GM18511 (cell line): ENCODE data around the gene FIP1L1.
"Not testable (repeated sequence)": the region's sequence is repeated elsewhere in the genome, so short reads cannot be mapped to it uniquely, and the experiment has no call there.

Experiments used
- ATAC-seq: cut with Tn5 transposase; IDR thresholded peaks from one replicate; pipeline ENCODE4 v1.9.1; 2021; ENCODE audit warnings: mild to moderate bottlenecking, moderate library complexity; ENCODE audit not compliant: unreplicated experiment

FIP1L1 gene

DNA sequence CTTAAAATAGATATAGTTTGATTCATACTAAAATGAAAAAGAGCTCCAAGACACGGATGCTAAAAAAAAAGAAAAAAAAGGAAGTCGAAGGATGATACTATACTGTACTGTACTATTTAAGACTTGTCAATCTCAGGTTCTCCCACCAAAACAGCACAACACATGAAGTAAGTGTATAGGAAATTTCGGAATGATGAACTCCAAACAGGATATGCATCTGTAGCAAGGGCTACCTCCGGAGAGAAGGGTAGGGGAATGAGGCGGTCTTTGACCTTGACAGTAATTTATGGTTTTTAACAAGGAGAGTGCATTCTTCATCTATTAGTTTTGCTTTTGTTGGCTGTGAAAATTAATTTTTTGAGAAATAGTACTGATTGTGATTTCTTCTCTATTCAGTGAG lies 541 bp upstream of the FIP1L1 start:
- ATAC-seq = no peak

DNA sequence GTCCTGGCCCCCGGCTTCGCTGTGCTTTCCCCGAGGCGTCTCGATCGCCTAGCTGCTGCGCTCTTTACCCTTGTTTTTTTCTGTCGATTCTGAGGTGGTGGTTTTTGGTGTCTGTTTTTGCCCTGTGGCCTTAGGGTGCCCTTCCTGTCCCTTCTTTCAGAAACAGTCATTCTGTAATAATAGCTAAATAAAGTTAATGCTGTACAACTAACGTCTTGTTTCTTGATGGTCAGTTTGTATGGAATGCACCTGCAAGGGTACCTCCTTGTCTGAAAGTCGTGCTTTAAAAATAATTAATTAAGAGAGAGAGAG lies 686 bp downstream of the FIP1L1 start:
- peak; percentile 48 for ATAC-seq

DNA sequence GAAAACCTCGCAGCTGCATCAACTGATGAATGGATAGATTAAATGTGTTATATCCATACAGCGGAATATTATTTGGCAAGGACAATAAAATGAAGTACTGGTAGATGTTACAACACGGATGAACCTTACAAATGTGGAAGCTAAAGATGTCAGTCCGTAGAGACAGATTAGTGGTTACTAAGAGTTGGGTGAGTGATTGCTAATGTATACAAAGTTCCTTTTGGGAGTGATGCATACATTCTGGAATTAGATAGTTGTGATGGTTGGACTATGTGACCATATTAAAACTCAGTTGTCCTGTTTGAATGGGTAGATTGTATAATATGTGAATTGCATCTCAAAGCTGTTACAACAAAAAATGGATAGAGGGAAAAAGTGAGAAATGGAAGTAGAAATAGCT lies 2.8 kb downstream of the FIP1L1 start:
- ATAC-seq = no peak

DNA sequence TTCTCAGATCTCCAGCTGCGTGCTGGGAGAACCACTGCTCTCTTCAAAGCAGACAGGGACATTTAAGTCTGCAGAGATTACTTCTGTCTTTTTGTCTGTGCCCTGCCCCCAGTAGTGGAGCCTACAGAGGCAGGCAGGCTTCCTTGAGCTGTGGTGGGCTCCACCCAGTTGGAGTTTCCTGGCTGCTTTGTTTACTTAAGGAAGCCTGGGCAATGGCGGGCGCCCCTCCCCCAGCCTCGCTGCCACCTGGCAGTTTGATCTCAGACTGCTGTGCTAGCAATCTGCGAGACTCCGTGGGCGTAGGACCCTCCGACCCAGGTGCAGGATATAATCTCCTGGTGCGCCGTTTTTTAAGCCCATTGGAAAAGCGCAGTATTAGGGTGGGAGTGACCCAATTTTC lies 32.0 kb downstream of the FIP1L1 start:
- not testable (repeated sequence) for ATAC-seq

DNA sequence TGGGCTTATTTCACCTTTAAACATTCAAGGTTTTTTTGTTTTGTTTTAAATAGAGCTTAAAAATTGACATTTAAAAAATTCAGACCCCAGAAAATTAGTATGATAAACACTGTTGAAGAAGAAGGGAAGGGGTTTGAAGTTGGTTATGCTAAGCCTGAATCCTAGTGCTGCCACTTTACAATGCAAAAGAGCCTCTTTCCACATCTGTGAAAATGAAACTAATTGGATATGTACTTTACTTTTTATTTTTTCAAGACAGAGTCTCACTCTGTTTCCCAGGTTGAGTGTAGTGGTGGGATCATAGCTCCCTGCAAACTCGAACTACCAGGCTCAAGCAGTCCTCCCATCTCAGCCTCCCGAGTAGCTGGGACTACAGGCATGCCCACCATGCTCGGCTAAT lies 41.8 kb downstream of the FIP1L1 start:
- ATAC-seq = no peak

DNA sequence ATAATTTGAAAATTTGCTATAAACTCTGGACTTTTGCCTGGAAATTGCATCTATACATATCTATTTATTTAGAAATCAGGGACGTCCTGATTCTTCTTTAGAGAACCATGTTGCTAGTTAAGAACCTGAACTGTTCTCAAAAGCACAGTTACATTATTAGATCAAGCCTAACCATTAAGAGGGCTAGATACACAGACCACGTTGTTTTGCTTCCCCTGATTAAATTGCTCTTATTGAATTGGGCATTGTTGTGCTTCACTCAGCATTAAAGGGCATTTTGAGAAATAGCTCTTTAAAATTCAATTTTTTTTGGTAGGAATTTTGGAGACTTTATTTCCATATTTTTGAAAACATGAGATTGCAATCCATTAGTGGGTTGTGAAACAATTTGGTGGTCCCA lies 44.4 kb downstream of the FIP1L1 start:
- no peak for ATAC-seq

DNA sequence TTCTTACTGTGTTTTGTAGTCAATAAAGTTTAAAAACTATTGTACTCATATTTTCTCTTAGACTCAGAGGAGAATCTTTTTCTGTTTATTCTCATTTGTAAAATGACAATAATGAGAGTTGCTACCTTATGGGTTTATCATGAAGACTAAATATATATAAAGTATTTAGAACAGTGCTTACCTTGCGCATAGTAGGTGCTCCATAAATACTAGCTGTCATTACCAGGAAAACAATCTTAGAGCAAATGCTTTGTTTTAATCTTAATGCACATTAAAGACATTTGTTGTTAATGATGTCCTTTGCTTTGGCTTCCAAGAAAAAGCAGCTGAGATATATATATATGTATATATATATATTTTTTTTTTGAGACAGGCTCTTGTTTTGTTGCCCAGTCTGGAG lies 44.9 kb downstream of the FIP1L1 start:
- ATAC-seq = no peak

DNA sequence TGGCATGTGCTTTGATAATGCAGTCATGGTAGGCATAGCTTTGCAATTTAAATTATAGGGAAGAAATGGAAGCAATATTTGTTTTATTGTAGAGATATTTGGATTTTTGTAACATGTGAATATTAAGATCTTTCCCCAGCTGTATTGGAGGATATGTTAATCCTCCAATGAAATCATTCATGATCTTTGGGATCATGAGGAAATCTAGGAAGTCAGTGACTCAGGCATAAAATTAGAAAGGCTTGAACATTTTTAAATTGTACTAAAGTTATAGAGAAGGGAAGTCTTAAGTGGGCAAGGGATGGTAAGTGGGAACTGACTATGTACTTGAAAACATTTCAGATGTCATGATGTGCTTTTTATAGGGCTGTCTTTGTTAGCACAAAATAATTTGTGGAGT lies 46.8 kb downstream of the FIP1L1 start:
- ATAC-seq = no peak

DNA sequence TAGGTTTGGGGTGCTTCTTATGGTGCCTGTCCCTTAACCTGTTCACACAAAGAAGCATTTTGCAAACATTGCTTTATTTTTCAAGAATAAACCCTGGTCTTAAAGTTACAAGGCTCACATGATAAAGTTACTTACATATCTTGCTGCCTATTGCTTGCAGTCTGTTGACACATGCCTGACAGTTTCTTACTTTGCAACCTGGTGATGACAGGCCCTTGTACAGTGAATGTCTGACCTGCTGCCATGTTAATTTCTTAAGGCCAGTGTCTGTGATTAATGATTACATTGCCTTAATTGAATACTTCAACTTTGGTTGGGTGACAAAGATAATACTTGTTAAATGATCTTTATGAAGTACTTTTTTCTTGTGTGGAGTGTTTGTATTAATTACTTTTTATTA lies 49.9 kb downstream of the FIP1L1 start:
- no peak for ATAC-seq

DNA sequence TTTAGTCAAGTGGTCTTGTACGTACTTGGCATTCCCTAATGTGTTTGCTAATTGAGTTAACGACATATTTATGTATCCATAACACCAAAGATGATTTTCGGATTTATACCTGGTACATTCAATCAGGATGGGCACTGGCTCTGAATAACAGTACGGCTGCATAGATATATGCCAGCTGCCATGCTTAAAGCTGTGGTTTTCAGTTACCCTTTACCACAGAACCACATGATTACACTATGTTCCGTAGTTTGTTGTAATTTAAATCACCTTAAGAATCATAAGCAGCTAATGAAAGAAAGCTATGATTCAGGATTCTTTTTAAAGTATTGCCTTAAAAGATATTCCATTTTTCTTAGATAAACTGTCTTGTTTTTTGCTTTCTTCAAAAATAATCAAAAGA lies 53.6 kb downstream of the FIP1L1 start:
- no peak for ATAC-seq

DNA sequence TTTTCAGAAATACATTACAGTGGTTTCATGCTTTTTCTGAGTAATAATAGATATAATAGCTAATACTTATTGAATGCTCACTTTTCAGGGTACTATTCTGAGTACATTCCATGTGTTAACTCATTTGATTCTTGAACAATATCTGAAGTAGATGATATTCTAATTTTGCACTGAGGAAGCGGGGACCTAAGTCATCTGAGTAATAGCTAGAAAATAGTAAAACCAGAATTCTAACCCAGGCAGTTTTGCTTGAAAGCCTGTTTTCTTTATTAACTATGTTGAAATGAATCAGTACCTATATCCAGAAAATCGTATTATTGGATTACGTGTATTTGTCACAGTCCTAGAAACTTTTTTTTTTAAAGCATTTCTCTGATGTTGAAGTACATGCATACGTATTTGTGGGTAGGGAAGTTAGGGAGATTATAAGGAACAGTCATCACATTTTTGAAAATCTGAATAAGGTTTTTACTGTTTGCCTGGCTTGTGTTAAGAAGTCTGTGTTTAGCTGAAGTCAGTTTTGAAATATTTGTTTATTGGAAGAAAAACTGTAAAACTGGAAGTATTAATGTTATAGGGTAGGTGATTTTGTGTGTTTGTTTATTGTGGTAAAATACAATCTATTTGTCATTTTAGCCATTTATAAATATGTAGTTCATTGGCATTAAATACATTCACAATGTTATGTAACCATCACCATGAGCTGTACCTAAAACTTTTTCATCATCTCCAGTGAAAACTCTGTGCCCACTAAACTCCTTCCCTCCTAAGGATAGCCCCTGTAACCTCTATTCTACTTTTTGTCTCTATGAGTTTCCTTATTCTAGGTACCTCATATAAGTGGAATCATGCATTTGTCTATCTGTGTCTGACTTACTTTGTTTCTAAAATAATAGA lies 55.3 kb downstream of the FIP1L1 start:
- peak; percentile 64 for ATAC-seq

DNA sequence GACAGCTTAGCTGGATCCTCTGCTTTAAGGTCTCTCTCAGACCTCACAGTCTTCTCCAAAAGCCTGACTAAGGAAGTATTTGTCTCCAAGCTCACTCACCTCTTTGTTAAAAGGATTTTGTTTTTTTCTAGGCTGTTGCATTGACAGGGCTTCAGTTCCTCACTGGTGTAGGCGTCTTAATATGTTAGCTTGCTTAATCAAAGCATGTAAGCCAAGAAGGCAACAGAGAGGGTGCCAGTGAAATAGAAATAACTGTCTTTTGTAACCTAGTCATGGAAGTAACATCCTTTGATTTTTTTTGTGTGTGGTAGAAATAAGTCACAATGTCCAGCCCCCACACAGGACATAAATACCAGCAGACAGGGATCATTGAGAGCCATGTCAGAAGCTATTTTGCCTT lies 58.8 kb downstream of the FIP1L1 start:
- ATAC-seq = no peak

DNA sequence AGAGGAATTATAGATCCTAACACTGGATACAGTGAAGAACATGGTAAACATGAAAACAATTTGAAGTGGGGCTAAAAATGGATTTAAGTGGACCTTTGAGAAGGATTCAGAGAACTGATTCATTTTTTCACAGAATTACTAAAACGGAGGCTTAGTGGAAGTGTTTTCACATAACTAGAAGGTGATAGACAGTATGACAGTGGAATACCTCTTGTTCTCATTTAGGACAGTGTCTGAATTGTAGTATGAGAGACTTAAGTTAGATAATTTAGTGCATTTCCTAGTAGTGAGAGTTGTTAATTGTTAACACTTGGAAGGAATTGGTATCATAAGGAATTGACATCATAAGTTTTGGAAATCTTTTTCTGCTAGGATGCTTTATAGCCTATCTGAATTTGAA lies 64.1 kb downstream of the FIP1L1 start:
- no peak for ATAC-seq

DNA sequence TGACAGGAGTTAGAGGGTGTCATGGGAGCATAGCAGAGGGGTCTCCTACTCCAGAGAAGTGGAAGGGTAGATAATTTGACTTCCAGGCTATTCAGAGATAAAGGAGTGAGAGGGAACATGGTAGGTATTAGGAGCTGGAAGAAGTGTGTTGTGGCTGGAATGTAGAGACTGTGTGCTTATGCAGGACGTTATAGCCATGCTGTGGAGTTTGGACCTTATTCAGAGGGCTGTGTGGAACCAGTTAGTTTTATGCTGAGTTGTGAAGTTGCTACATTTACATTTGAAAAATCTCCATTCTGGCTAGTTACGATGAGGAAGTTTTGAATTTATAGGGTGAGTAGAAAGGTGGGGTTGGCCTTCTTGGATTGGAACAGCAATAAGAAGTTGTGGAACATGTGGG lies 67.5 kb downstream of the FIP1L1 start:
- no peak for ATAC-seq

DNA sequence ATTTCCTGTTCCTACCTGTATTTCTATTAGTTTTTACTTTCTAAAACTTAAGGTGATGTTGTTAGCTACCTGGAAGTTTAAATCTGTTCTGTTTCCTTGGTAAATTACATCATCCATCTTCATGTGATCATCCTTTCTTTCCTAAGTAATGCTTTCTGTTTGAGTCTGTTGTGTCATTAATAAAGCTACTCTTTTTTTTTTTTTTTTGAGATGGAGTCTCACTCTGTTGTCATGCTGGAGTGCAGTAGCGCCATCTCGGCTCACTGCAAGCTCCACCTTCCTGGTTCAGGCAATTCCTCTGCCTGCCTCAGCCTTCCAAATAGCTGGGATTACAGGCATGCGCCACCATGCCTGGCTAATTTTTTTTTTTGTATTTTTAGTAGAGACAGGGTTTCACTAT lies 73.3 kb downstream of the FIP1L1 start:
- ATAC-seq = no peak

DNA sequence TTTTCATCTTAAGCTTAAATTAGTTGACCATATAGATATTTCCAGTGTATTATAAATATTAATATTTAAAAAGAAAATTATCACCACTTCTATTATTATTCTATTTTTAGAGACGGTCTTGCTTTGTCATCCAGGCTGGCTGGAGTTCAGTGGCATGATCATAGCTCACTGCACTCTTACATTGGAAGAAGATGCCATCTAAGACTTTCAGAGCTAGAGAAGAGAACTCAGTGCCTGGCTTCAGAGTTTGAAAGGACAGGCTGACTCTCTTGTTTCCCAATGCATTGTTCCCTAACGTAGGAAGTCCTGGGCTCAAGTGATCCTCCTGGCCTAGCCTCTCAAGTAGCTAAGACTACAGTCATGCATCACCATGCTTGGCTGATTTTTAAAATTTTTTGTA lies 75.9 kb downstream of the FIP1L1 start:
- no peak for ATAC-seq

DNA sequence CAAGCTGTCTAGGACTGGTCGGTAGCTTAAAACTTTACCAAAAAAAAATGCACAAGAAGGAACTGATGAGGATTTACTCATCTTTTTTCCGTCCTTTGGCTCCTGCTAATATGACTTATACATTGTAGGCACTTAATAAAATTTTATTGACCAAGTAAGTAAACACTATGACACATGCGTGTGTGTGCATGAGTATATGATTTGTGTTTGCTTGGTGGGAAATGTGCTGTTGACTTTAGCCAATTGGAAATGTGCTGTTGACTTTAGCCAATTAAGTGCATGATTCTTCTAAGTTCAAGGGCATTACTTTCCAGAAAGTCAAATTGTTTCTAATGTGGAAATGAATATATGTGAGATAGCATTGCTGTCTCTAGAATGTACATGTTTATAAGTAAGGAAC lies 78.3 kb downstream of the FIP1L1 start:
- ATAC-seq = no peak

DNA sequence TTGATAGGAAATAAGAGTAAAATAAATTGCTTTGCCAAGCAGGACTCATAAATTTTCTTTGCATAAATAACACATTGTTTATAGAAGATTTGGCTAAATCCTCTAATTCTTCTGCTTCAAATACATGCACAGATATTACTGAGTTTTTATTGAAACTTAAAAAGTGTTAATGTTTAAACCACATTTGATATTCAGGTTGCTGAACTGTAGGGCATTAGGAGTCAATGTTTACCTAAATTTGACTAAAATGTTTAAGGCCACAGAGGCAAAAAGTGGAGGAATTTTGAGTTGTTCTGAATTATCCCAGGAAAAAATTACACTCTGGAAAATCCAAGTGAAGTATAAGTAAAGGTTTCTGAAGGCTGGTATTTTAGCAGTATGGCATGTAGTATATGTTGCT lies 78.7 kb downstream of the FIP1L1 start:
- ATAC-seq = no peak

DNA sequence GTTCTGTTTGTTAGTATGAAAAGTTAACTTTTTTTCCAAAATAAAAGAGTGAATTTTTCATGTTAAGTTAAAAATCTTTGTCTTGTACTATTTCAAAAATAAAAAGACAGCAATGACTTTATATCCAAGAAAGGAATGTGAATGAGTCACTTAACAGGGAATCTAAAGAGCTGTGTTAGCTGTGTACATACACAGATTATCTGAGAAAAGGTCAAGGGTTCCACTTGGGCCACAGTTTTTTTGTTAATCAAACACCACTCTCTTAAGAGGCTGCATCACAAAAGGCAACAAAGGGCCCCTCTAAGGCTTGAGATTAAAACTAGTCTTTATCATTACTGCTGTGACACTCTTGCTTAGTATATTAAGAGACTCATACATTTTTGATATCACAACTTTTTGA lies 82.1 kb downstream of the FIP1L1 start:
- no peak for ATAC-seq

DNA sequence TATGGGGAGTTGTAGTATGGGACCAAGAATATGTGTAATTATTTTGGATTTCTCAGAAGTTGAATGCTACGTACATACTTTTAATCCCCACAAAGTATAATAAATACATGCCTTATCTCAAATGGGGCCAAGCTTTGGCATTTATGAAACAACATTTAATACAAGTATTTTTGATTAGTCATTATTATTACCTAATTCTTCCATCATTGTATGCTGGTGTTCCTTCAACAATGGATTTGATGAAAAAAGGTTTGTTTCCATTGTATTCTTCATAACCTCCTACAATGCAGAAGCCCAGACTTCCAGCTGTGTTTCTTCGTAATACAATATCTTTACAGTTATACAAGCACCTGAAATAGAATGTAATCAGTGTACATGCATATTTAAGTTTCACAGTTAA lies 83.8 kb downstream of the FIP1L1 start:
- ATAC-seq = no peak

DNA sequence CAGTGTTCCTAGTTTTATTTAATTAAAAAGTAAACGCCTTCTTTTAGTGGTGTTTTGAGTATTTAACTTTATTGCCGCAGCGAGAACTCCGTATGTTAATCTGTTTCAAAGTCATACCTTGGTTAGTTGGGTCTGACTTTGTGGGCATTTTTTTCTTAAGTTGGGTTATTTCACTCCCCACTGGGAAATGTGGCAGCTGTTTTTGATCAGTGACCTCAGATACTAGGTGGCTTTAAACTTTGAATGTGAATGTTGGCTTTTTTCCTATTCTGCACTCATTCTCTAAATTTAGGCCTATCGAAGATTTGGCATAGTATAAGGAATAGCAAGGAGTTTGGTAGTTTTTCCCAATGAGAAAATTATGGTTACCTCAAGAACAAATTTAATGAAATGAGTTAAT lies 85.9 kb downstream of the FIP1L1 start:
- ATAC-seq = no peak

DNA sequence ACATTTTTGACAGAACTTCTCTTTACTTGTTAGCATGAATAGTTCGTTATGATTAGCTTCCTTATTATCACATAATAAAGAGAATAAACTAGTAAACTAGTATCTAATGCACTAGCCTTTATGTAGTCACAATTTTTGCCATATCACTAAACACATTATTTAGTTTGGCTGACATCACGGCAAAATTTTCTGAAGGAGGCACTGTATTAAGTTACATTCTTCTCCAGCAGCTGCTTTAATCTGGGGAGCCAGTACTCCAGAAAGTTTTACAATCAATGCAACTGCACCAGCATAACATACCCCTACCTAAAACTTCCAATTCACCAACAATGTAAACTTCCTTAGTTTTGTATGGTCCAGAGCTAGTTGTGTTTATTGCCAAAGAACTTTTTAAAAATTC lies 87.8 kb downstream of the FIP1L1 start:
- ATAC-seq = no peak

DNA sequence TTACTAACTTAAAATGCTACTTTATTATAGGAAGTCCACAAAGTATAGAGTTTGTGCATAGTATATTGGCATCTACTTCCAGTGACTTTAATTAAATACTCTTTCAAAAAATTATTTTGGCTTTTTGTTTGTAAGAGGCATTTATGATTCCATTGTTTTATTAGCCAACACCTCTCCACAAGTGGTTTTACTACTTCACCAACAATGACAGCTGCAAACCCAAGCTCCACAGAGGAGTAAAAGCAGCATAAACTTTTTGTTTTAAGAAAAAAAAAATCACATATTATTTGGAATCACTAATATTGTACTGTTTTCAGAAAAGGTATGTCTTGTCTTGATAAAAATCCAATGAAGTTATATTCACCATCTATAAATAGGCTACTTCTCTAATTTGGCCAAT lies 88.5 kb downstream of the FIP1L1 start:
- no peak for ATAC-seq
